NCI-H1092 treated with DMSO at 0.1 percent for 48 hours (cell line): ENCODE measurements around the gene CXXC5.
"Not testable (repeated sequence)": the region's sequence is repeated elsewhere in the genome, so short reads cannot be mapped to it uniquely, and the experiment has no call there.

ENCODE experiments used
- DNase-seq: peaks from one replicate; lab custom pipeline; 2025; lab: John Stamatoyannopoulos, UW

Gene CXXC5

DNA sequence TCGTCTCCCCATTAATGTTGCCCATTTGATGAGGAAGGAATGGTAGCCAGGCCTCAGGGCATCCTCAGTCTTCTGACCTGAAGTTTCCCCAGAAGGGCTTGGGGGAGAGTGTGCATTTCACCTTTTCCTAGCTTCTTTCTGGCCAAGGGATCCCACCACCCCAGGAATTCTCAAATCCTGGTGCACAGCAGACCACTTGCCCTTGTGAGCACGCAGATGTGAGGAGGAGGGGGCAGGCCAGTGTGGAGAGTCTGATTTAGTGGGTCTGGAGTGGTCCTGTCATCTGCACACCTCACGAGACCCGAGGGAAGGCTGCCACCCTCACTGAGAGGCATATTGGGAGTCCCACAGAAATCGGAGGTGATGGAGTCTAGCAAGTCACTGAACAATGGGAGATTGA is 64.3 kb downstream of the CXXC5 start:
- DNase-seq = no peak

GRCh38 chr5:139713898-139714297 is 65.7 kb downstream of the CXXC5 start:
- not testable (repeated sequence) for DNase-seq

DNA sequence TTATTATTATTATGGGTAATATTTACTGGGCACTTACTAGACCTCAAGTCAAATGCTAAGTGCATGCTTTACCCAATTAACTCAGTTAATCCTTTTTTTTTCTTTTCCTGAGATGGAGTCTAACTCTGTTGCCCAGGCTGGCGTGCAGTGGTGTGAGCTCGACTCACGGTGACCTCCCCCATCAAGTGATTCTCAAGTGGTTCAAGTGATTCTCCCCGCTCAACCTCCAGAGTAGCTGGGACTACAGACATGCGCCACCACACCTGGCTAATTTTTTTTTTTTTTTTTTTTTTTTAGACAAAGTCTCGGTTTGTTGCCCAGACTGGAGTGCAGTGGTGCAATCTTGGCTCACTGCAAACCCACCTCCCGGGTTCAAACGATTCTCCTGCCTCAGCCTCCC is 69.1 kb downstream of the CXXC5 start:
- DNase-seq = no peak

GRCh38 chr5:139718403-139718802 is 70.3 kb downstream of the CXXC5 start:
- DNase-seq = not testable (repeated sequence)

DNA sequence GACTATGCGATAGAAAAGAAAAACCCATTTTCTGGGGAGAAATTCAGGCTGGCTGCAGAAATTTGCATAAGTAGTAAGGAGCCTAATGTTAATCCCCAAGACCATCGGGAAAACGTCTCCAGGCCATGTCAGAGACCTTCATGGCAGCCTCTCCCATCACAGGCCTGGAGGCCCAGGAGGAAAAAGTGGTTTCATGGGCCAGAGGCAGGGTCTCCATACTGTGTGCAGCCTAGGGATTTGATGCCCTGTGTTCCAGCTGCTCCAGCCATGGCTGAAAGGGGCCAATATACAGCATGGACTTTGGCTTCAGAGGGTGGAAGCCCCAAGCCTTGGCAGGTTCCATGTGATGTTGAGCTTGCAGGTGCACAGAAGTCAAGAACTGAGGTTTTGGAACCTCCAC is 71.8 kb downstream of the CXXC5 start:
- not testable (repeated sequence) for DNase-seq

- DNase-seq = no peak
Measured at GRCh38 chr5:139723986-139724587, 75.9 kb downstream of the CXXC5 start.

DNA sequence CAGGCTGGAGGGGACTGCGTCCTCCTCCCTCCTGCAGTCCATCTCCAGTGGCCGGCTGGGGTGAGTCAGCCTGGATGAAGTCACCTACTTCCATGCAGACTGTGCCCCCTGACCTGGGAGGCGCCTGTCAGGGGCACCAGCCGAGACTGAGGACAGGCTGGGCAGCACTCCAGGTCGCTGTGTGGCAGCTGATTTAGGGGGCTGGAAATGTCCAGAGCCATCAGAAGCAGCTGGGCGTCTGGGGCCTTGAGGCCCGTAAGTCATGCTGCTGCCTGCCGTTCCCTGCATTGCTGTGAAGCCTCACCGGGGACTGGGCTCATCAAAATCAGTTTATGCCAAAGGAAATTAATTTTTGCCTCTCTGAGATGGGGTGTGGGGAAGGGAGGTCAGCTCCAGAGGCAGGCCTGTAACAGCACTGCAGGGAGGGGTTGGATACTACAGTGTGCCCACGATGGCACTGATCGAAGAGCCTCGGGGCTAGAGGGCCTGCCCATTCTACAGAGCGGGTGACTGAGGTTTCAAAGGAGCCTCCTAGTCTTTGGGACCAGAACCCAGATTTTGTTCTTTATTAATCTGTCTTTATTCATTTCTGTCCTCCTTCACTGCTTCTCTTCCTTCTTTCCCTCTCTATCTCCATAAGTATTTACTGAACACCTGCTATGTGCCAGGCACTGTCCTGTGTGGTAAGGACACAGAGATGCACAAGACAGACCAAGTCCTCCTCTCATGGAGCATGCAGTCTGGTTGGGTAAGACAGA is 77.1 kb downstream of the CXXC5 start:
- no peak for DNase-seq

GRCh38 chr5:139726248-139726647 is 78.1 kb downstream of the CXXC5 start:
- no peak for DNase-seq

DNA sequence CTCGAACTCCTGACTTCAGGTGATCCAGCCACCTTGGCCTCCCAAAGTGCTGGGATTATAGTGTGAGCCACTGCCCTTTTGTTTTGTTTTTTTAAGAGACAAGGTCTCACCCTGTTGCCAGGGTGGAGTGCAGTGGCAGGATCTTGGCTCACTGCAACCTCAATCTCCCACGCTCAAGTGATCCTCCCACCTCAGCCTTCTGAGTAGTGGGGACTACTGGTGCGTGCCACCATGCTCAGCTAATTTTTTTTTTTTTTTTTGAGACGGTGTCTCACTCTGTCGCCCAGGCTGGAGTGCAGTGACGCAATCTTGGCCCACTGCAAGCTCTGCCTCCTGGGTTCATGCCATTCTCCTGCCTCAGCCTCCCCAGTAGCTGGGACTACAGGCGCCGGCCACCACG is 79.5 kb downstream of the CXXC5 start:
- DNase-seq = not testable (repeated sequence)

DNA sequence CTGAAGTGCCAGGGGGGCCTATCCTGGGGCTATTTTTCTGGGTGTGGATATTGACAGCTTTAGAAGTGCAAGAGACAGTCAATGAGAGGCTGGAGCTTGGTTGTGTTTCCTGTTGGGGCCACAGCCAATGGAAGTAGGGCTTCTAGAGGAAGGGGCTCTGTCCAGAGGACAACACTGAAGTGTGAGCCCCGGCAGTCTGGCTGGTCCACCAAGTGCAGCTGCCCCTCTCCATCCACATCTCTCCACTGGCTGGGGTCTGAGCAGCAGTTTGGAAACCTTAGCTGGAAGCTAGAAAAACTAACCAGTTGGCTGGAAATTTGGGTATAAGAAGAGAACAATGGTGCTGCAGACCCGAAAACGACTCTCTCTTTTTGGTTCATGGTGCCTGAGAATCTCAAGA is 83.1 kb downstream of the CXXC5 start:
- no peak for DNase-seq

DNA sequence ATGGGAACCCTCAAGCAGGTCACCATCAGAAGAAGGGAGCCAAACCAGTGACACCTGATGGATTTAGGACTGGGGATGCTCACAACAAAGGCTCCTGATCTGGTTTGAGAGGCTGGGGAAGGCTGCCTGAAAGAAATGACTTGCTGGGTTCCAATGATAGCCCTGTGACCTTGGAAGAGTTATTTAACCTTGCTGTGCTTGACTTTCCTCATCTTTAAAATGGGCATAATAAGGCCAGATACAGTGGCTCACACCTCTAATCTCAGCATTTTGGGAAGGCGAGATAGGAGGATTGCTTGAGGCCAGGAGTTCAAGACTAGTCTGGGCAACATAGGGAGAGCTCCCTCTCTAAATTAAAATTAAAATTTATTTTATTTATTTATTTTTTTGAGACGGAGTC is 83.9 kb downstream of the CXXC5 start:
- no peak for DNase-seq

DNA sequence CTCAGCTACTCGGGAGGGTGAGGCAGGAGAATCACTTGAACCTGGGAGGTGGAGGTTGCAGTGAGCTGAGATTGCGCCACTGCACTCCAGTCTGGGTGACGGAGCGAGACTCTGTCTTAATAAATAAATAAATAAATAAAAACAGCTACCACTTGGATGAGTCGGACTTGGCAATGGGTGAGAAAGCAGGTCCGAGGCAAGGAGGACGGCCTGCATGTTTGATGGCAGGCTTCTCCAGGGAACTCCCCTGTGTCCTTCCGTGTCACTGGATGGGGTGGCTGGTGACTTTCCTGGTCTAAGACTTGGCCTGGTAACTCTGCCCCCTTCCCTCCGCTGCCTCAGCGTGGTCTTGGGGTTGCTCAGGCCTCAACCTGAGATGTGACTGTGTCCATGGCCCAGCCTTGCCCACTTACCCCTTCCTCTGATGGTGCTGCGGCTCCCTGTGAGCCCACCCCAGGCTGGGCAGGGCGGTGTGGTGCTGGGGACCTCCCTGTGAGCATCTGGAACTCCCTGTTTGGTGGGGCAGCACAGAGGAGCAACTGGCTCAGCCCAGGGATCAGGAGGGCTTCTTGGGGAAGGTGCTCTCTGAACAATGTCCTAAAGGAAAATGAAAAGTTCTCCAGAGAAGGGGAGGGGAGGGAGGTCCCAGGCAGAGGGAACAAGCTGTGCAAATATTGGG is 85.0 kb downstream of the CXXC5 start:
- no peak for DNase-seq
